GM19099 (cell line): ENCODE results near the gene VAV2.

Experiments
- POLR2A ChIP-seq: IDR thresholded peaks from 3 replicates; pipeline ENCODE4 v1.6.1; 2011; ENCODE audit warnings: low read depth; ENCODE audit not compliant: insufficient read length; ENCODE audit errors: extremely low read depth

Gene VAV2

DNA sequence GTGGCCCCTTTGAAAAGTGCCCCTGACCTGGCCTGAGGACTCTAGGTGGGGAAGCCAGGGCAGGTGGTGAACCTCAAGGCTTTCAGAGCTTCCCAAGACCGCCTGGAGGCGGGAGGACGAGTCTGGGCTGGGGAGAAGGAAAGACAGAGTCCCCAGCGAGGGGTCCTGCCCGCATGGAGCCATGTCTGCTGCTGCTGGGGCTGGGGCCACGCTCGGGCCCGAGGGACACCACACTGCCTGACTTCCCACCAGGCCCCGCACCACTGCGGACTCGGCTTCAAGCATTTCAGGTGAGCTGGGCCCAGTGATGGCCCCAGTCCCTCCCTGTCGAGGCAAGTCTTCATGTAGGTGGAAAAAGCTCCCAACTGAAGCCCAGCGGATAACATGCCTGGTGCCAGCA is 191.9 kb downstream of the VAV2 start:
- TF ChIP-seq POLR2A, result no peak

DNA sequence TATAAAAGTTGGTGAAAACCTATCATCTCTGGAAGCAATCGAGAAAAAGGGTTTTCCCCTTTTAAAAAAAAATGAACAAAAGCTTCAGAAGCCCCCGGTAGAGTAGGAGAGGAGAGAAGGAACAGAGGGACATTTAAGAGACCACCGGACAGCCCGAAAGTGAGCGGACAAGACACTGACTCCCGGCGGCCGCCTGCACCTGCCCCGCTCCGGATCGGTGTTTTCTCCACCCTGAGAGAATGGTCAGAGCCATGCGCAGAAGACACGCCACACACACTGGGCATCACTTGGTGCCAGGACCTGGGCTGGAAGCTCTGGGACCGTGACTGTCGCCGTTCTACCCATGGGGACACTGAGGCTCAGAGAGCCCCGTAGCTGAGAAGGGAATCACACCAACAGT is 192.4 kb downstream of the VAV2 start:
- TF ChIP-seq POLR2A, result no peak

DNA sequence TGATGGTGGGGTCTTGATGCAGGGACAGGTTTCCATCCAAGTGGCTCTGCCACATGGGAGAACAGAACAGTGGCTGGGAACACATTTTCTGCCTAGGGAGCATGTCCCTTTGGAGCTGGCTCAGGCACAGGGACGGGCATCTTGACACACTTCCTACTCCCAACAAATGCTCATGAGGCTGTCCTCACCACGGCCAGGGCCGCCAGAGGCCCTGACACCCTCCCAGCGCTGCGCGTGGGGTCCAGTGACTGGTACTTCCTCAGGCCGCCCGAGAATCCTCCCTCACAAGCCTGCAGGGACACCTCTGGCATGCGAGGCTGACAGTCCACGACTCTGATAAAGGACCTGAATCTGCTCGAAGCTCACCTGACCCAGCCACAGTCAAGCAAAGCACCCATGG is 193.0 kb downstream of the VAV2 start:
- no peak for TF ChIP-seq POLR2A

DNA sequence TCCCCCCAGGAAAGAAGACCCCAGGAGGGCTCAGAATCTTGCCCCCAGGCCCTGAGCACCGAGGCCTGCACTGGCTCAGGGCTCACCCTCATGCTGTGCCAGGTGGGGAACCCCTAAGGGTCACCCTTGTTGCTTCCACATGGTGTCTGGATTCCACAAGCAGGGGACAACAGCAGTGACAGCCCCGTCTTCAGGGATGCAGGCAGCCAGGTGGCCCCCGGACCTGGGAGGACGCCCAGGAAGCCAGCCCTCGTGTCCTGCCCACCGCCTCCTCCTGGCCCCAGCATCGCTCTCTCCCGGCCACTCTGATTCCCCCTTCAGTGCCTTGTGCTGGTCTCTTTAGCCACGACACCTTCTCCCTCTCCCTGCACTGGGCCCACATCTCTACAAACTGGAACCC is 194.0 kb downstream of the VAV2 start:
- no peak for TF ChIP-seq POLR2A

DNA sequence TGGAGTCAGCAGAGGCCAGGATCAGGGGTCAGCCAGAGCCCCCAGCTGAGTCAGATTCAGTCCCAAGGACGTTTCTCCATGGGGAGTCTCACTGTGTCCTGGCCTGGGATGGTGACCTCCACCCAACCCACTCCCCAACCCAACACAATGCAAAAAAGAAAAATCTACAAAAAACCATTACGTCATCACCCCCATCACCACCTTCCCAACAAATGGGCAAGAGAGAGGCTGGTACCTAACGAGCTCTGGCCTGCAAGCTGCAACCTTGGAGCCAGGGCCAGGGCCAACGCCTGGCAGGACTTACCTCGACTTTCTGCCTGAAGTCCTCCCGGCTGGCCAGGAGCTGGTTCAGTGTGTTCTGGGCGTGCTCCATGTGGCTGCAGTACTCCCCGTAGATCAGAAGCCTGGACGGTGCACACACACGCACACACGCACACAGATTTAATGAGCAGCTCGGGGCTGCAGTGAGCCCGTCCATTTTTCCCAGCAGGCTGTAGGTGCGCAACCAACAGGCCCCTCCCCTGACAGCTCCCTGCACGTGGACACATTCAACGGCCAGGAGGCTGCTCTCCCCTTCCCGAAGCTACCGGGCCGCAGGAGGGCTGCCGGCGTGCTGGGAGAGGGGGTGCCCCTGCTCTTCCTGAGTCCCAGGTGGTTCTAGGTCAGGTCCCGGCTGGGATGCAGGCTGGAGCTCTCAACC is 194.6 kb downstream of the VAV2 start:
- TF ChIP-seq POLR2A, result no peak

DNA sequence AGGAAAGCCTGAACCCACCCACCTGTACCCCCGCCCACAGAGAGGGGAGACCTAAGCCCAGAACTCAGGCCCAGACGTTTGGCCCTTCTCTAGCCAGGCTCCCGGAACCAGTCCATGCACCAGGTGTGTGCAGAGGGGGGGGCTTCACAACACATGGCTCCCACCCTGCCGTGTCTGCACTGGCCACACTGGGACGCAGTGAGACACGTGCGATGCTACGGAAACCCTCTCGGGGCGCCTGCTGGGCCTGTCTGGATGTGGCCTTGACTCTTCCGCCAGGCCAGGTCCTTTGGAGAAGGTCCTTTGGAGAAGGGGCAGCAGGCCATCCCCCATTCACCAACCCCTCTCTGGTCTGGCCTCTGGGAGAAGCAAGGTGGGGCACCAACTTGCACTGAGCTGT is 195.6 kb downstream of the VAV2 start:
- no peak for TF ChIP-seq POLR2A

DNA sequence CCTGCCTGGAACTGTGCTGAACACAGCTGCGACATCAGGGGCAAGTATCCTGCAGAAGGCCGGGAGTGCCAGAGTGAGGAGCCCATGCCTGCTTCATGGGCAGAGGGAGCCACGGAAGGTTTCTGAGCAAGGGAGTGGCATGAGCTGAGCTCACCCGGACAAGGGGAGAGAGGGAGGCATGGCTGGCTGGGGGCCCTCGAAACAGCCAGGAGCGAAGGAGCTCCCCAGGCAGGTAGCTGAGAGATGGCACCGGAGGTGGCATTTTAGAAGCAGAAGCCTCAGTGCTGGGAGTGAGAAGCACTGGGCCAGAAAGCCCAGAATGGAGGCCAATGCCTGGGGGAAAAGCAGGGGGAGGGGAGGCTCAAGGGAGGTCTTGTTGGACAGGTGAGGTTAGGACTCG is 197.1 kb downstream of the VAV2 start:
- no peak for TF ChIP-seq POLR2A

DNA sequence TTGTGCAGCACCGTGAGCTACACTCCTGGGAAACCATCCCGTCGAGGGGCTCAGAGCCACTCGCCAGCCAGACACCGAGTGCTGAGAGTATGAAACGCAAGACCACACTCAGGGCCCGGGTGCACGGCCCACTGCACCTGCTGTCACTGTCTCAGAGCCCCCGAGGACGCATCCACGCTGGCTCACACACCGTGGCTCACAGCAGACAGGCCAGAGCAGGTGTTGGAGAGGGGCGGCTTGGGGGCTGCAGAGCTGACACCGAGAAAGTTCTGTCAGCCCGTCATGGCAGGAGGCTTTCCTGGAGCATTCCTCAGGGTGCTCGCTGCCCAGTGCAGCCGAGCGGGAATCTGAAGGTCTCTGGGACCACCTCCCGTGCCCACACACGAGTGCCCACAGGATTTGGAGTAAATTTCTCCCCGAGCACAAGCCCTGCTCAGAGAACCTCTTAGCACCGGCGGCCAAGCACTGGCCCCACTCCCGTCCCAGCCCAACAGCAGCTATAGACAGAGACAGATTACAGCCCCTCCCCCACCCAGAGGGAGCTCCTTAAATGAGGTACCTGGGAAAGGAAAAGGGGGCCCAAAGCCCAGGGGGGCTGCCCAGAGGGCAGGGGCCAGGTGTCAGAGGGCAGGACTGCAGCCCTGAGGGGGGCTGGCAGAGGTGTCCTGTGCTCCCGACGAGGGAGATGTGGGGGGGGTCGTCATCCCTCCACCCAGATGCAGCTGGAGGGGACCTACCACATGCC is 197.9 kb downstream of the VAV2 start:
- no peak for TF ChIP-seq POLR2A

DNA sequence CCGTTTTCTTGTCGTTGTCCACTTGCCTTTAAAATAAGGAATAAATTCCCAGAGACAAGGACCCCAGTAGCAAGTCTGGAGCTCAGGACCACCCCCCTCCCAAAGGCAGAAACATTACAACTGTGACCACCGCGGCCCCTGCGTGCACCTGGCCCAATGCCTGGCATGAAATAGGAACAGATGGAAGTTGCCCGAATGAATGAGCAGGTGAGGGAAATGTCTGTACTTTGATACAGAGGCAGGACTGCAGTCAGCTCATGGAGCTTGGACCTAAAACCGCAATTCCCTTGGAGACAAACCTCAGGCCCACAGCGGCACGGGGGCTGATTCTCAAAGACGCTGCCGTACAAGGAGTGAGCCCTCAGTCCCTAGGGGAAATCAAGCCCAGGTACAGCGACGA is 198.7 kb downstream of the VAV2 start:
- TF ChIP-seq POLR2A, result no peak

DNA sequence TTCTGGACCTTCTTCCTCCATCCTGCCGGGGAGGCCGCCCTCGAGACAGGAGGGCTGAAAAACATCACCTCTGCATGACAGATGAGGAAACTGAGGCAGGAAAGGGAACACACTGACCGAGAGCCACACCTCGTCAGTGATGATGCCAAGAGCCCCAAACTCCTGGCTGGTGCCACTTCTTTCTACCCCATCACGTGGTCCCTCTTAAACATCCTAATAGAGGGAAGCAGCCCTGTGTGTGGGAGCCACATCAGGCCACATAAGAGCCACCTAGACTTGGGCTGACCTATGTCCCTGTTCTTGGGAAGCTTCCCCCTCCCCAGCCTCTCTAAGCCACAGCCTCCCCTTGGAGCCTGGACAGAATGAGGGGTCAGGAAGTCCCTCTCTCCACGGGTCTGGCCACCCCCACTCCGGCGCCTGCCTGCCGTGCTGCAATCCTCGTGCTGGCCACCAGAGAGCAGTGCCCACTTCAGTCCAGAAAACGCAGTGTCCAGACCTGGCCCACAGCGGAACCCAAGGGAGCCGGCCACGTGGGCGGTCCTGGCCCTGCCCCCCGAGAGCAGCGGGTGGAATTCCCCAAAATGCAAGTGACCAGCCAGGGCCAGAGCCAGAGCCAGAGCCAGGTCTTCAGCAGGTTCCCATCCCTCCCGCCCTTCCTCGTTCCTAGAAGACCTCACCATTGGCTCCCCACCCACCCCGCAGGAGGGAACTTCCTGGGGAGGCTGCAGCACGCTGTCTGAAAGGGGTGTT is 199.2 kb downstream of the VAV2 start:
- TF ChIP-seq POLR2A, result peak; percentile 27

DNA sequence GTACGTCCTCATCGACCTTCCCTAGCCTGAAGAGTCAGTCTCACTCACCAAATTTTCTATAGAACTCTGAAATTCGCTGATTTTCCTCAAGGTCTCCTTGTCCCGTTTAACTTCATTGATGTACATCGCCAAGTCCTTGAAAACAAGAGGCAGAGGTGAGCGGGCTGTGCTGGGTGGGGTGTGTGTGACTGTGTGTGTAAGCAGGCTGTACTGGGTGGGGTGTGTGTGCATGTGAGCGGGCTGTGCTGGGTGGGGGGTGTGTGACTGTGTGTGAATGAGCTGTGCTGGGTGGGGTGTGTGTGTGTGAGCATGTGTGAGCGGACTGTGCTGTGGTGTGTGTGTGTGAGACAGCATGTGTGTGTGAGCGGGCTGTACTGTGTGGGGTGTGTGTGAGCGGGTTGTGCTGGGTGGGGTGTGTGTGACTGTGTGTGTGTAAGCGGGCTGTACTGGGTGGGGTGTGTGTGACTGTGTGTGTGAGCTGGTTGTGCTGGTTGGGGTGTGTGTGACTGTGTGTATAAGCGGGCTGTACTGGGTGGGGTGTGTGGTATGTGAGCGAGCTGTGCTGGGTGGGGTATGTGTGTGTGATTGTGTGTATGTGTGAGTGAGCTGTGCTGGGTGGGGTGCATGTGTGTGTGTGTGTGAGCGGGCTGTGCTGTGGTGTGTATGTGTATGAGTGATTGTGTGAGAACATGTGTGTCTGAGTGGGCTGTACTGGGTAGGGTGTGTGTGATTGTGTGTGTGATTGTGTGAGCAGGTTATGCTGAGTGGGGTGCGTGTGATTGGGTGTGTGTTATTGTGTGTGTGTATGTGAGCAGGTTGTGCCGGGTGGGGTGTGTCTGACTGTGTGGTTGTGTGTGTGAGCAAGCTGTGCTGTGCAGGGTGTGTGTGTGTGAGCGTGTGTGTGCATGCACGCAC is 200.1 kb downstream of the VAV2 start:
- TF ChIP-seq POLR2A, result no peak

DNA sequence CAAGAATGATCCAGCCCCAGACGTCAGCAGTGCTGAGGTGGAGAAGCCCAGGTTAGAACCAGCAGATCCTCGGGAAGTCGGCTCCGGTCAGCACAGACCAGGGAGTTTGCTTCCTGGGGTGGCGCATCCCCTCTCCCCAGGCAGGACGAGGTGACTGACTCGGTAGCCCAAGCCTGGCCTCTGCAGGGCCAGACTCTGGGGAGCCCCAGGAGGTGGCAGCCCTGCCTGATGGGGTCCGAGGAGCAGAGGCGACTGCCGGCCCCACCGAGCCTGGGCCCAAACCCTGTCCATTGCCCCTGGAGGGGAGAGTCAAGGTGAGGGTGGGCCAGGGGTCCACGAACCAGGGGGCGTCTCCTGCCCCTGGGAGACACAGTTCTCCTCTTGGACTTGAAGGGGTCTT is 201.1 kb downstream of the VAV2 start:
- TF ChIP-seq POLR2A, result no peak

DNA sequence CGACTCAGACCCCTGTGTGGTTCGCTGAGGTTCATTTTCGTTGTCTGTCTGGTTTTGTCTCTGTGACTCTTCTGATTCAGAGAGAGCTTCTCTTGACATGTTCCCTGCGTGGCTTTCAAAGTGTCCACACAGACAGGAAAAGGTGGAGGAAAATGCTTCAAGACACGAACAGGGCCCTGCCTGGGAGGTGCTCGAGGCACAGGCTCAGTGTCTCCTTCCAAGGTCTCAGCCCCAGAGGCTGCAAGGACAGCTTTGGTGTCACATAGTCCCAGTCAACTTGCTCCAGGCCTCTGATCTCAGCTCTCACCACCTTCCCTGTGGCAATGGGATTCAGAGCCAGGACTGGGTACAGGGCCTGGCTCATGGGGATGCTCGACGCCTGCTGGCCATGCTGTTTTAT is 202.3 kb downstream of the VAV2 start:
- no peak for TF ChIP-seq POLR2A

DNA sequence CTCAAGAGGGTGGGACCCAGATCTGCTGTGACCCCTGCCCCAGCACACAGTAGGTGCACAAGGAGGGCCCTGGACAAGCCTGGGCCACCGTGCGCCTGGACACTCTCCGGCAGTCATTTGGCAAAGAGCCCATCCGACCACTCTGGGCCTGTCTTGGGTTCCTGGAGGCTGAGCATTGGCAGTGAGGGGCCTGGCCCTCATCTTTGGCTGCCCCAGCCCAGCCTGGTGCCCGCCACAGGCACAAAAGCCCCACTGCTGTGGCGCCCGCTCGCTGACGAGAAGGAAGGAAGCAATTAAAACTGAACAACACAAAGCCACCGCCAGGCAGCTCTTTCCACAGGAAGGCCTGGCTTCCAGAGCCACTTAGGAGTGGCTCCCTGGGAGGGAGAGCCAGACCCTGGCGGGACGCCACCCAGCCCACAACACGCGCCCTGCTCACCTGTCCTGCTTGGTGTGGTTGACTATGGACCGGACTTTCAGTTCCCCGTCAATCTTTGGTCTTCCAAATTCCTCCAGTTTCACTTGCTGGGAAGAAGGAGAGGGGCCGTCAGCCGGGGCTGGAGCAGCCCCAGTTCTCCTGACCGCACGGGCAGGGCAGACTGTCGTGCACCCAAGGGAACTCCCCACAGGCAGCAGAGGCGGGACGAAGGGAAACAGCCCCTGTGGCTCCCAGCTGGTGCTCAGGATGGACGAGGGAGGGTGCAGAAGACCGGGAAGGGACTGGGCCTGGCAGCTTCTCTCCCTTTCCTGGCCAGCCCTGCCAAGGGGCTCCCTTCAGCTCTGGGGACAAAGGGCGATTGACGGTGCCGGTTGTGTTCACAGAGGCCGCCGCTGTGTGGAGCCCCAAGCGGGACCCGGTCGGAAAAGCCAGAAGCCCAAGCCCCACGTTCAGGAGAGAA is 203.1 kb downstream of the VAV2 start:
- no peak for TF ChIP-seq POLR2A
